ENCODE data around the gene CHRNG. TPM values are rescaled to one million over a fixed set of nuclear protein-coding genes. Genes with fewer than 3 reads are reported as not detected.

Gene CHRNG
- polyA plus RNA-seq, 1 donor from 2014 or later, result not detected

- Histone ChIP-seq H3K79me2 (replicated peaks; ENCODE audit: insufficient read depth, low read length) (no peaks in the 10 kb centered on the region), H3F3A (ENCODE audit: insufficient read depth, low read length, poor library complexity, severe bottlenecking) (no peaks in the 10 kb centered on the region), H3K9me3 (ENCODE audit: low read length) (no peaks in the 10 kb centered on the region), H4K20me1 (ENCODE audit: insufficient read depth) (no peaks in the 10 kb centered on the region), H3K4me3 (ENCODE audit: low read length) (peak overlapping the region; percentile 68), H2AFZ (ENCODE audit: low read depth, low read length) (no peak overlapping the region), H3K36me3 (ENCODE audit: insufficient read depth, low read length) (no peaks in the 10 kb centered on the region), H3K4me2 (ENCODE audit: low read length) (no peak overlapping the region), H3K27ac (ENCODE audit: low read length) (no peak overlapping the region), H3K9me2 (ENCODE audit: insufficient read depth, low read length) (no peaks in the 10 kb centered on the region), H3K27me3 (ENCODE audit: insufficient read depth, low read depth, low read length) (peaks cover 28% of the 10 kb centered on the region), H3K9ac (ENCODE audit: low read length) (no peak overlapping the region)
- TF ChIP-seq REST (IDR thresholded peaks at IDR 0.05; ENCODE audit: borderline replicate concordance), result no peak
- TF ChIP-seq CTCF (IDR thresholded peaks at IDR 0.05; ENCODE audit: poor library complexity, severe bottlenecking), result no peak
- no peak for TF ChIP-seq EP300 (conservative IDR thresholded peaks at IDR 0.05; ENCODE audit: poor library complexity, severe bottlenecking)
- no peak for TF ChIP-seq SMC3 (conservative IDR thresholded peaks at IDR 0.05; ENCODE audit: poor library complexity)
- TF ChIP-seq MXI1 (conservative IDR thresholded peaks at IDR 0.05; ENCODE audit: poor library complexity, severe bottlenecking), result no peak
- no peak for TF ChIP-seq RAD21 (conservative IDR thresholded peaks at IDR 0.05)
- TF ChIP-seq POLR2AphosphoS5 (IDR thresholded peaks at IDR 0.05), result no peak
- TF ChIP-seq EZH2 (IDR thresholded peaks at IDR 0.05; ENCODE audit: borderline replicate concordance, insufficient read depth, low read length, poor library complexity, severe bottlenecking), result no peak
- TF ChIP-seq TAF1 (IDR thresholded peaks at IDR 0.05; ENCODE audit: low read depth), result no peak
Observed at GRCh38 chr2:232523402-232523681, 16.1 kb upstream of the CHRNG start.

GRCh38 chr2:232523682-232524597 is 15.6 kb upstream of the CHRNG start:
- peak overlapping the region; percentile 68 for H3K4me3 ChIP-seq (ENCODE audit: low read length)
- H3K9me3 ChIP-seq (ENCODE audit: low read length), result no peaks in the 10 kb centered on the region
- peak overlapping the region; percentile 43 for H3K9ac ChIP-seq (ENCODE audit: low read length)
- TF ChIP-seq EZH2 (IDR thresholded peaks at IDR 0.05; ENCODE audit: borderline replicate concordance, insufficient read depth, low read length, poor library complexity, severe bottlenecking) (peak; percentile 20), POLR2AphosphoS5 (IDR thresholded peaks at IDR 0.05) (no peak), RAD21 (conservative IDR thresholded peaks at IDR 0.05) (peak; percentile 62), SMC3 (conservative IDR thresholded peaks at IDR 0.05; ENCODE audit: poor library complexity) (peak; percentile 74), CTCF (IDR thresholded peaks at IDR 0.05; ENCODE audit: poor library complexity, severe bottlenecking) (peak; percentile 71), EP300 (conservative IDR thresholded peaks at IDR 0.05; ENCODE audit: poor library complexity, severe bottlenecking) (no peak), TAF1 (IDR thresholded peaks at IDR 0.05; ENCODE audit: low read depth) (no peak), MXI1 (conservative IDR thresholded peaks at IDR 0.05; ENCODE audit: poor library complexity, severe bottlenecking) (no peak), REST (IDR thresholded peaks at IDR 0.05; ENCODE audit: borderline replicate concordance) (no peak)
- peak overlapping the region; percentile 19 for H3K4me2 ChIP-seq (ENCODE audit: low read length)
- H3K27me3 ChIP-seq (ENCODE audit: insufficient read depth, low read depth, low read length), result peaks cover 28% of the 10 kb centered on the region
- H3K27ac ChIP-seq (ENCODE audit: low read length), result no peak overlapping the region
- H3K9me2 ChIP-seq (ENCODE audit: insufficient read depth, low read length), result no peaks in the 10 kb centered on the region
- H4K20me1 ChIP-seq (ENCODE audit: insufficient read depth), result no peaks in the 10 kb centered on the region
- H2AFZ ChIP-seq (ENCODE audit: low read depth, low read length), result no peak overlapping the region
- H3F3A ChIP-seq (ENCODE audit: insufficient read depth, low read length, poor library complexity, severe bottlenecking), result no peaks in the 10 kb centered on the region
- H3K36me3 ChIP-seq (ENCODE audit: insufficient read depth, low read length), result no peaks in the 10 kb centered on the region
- H3K79me2 ChIP-seq (replicated peaks; ENCODE audit: insufficient read depth, low read length), result no peaks in the 10 kb centered on the region

Data from neural cell (in vitro differentiated cells).